GM06990 (cell line): Measurements from ENCODE around the gene RANGAP1.
A peak's percentile ranks its signal among the peaks of the same experiment; 100 is the strongest.

Experiments used
- DNase-seq: peaks from one replicate; pipeline ENCODE4 v3.0.0-alpha.2; 2011; ENCODE audit not compliant: insufficient read length; ENCODE audit errors: extremely low read depth
- H3K27me3 ChIP-seq: replicated peaks from 2 replicates; pipeline ENCODE4 v1.6.0; 2011; ENCODE audit warnings: low read length; ENCODE audit not compliant: control insufficient read depth, insufficient read depth
- H3K36me3 ChIP-seq: 2 replicates; pipeline ENCODE4 v1.5.1; 2011; ENCODE audit warnings: low read length; ENCODE audit not compliant: control insufficient read depth, insufficient read depth
- H3K4me3 ChIP-seq: replicated peaks from 2 replicates; pipeline ENCODE4 v1.5.1; 2011; ENCODE audit warnings: low read depth, mild to moderate bottlenecking, control low read depth, low read length
- CTCF ChIP-seq: IDR thresholded peaks from 2 replicates; pipeline ENCODE4 v1.5.1; 2011; ENCODE audit warnings: low read length, control low read depth, mild to moderate bottlenecking, inconsistent platforms; ENCODE audit not compliant: insufficient read depth, poor library complexity, severe bottlenecking

RANGAP1 gene

GRCh38 chr22:41285820-41286638 lies at the start of gene RANGAP1:
Gene RANGAP1 (minus strand): TSS chr22:41286187. CDS start chr22:41281044, 5,143 bp downstream.
- peaks cover 7% of the 10 kb centered on the region for H3K36me3 ChIP-seq
- peak; percentile 100 for DNase-seq
- peak within 1 kb of the TSS; percentile 94 for H3K4me3 ChIP-seq
- no peaks in the 10 kb centered on the region for H3K27me3 ChIP-seq
- no peak for TF ChIP-seq CTCF

- H3K4me3 ChIP-seq = no peak overlapping the region
- no peak for DNase-seq
- no peak for TF ChIP-seq CTCF
- H3K36me3 ChIP-seq = peaks cover 28% of the 10 kb centered on the region
- no peaks in the 10 kb centered on the region for H3K27me3 ChIP-seq
These were observed 49.1 kb upstream of the RANGAP1 start for GRCh38 chr22:41334951-41335635.

- peaks cover 27% of the 10 kb centered on the region for H3K36me3 ChIP-seq
- no peaks in the 10 kb centered on the region for H3K27me3 ChIP-seq
- no peak for DNase-seq
- no peak for TF ChIP-seq CTCF
- no peak overlapping the region for H3K4me3 ChIP-seq
These were observed 48.2 kb upstream of the RANGAP1 start for GRCh38 chr22:41334215-41334614.

GRCh38 chr22:41333806-41334205 lies 47.8 kb upstream of the RANGAP1 start:
- H3K4me3 ChIP-seq = no peak overlapping the region
- H3K36me3 ChIP-seq = peaks cover 27% of the 10 kb centered on the region
- no peak for DNase-seq
- no peak for TF ChIP-seq CTCF
- H3K27me3 ChIP-seq = no peaks in the 10 kb centered on the region

- no peak for DNase-seq
- no peak for TF ChIP-seq CTCF
- H3K4me3 ChIP-seq = no peak overlapping the region
- H3K27me3 ChIP-seq = no peaks in the 10 kb centered on the region
- H3K36me3 ChIP-seq = peaks cover 27% of the 10 kb centered on the region
These were observed 46.4 kb upstream of the RANGAP1 start for GRCh38 chr22:41332217-41332939.
